MCF 10A (cell line): ENCODE results near the gene NR3C1. TPM values are rescaled to one million over a fixed set of nuclear protein-coding genes. Genes with fewer than 3 reads are reported as not detected.

Experiments used
- BruUV-seq: library from RNA; stranded (reverse); fragments of 400-500 nt; replicated peaks from 2 replicates; lab custom pipeline; 2021; lab: Mats Ljungman, UMichigan
- CTCF ChIA-PET: fragments of 300-600 bp; sonication (Branson Sonifier 250); formaldehyde crosslinking; extraction: SDS; loops from one replicate; lab custom pipeline; 2021; ENCODE audit warnings: antibody characterized with exemption, inconsistent platforms; lab: Yijun Ruan, JAX
- POLR2A ChIA-PET: fragments of 300-600, 350-650 bp; sonication (Branson Sonifier 250); formaldehyde crosslinking; extraction: SDS; loops from one replicate; lab custom pipeline; 2020; ENCODE audit warnings: antibody characterized with exemption, inconsistent platforms; lab: Yijun Ruan, JAX
- DNase-seq: peaks from one replicate; pipeline ENCODE4 v3.0.0-alpha.2; 2018; ENCODE audit not compliant: unreplicated experiment
- H3K27ac Mint-ChIP-seq: one replicate; pipeline ENCODE4 v1.8.0; 2022; ENCODE audit warnings: mild to moderate bottlenecking, low read depth, mixed read lengths; ENCODE audit not compliant: unreplicated experiment
- H3K27me3 Mint-ChIP-seq: one replicate; pipeline ENCODE4 v1.8.0; 2022; ENCODE audit warnings: mixed read lengths; ENCODE audit not compliant: insufficient read depth, unreplicated experiment
- H3K36me3 Mint-ChIP-seq: one replicate; pipeline ENCODE4 v1.8.0; 2022; ENCODE audit warnings: mild to moderate bottlenecking, moderate library complexity, mixed read lengths; ENCODE audit not compliant: insufficient read depth, unreplicated experiment
- H3K4me1 Mint-ChIP-seq: one replicate; pipeline ENCODE4 v1.8.0; 2022; ENCODE audit warnings: mixed read lengths; ENCODE audit not compliant: insufficient read depth, unreplicated experiment
- H3K4me3 Mint-ChIP-seq: one replicate; pipeline ENCODE4 v1.8.0; 2022; ENCODE audit warnings: mild to moderate bottlenecking, moderate library complexity, mixed read lengths; ENCODE audit not compliant: unreplicated experiment
- H3K9me3 Mint-ChIP-seq: one replicate; pipeline ENCODE4 v1.8.0; 2022; ENCODE audit warnings: mixed read lengths; ENCODE audit not compliant: unreplicated experiment
- CTCF ChIP-seq: fragments of 200-600 bp; IDR thresholded peaks from one replicate; pipeline ENCODE4 v1.8.0; 2022; ENCODE audit warnings: antibody characterized with exemption, mild to moderate bottlenecking; ENCODE audit not compliant: unreplicated experiment
- intact Hi-C: fragments of 100-400 bp; cut with micrococcal nuclease; formaldehyde crosslinking; loops from 2 replicates; pipeline ENCODE4 v1.14.1; 2022
- total RNA-seq: library from RNA; stranded (reverse); gene quantifications from 2 replicates; pipeline ENCODE4 v1.2.3, GENCODE V29; 2022

The NR3C1 gene
- total RNA-seq, 1 experiment from 2014 or later, result 92.9 TPM

GRCh38 chr5:143238620-143239019, 164.9 kb downstream of the NR3C1 start:
- Mint-ChIP-seq H3K36me3 (peaks cover 4% of the 10 kb centered on the region), H3K4me3 (no peak overlapping the region), H3K9me3 (no peaks in the 10 kb centered on the region), H3K27me3 (no peaks in the 10 kb centered on the region), H3K27ac (no peak overlapping the region), H3K4me1 (peaks cover 34% of the 10 kb centered on the region)
- ChIA-PET POLR2A (interaction anchor here (1.2 to 2.4 kb wide), 2 partner anchors 7 to 10 kb away, joined by 5 to 6 read pairs; no protein-coding TSS in a partner anchor), CTCF (interaction anchor here (0.8 to 1.7 kb wide), 3 partner anchors 11 to 13 kb away, joined by 3 to 7 read pairs (median 5); no protein-coding TSS in a partner anchor)
- no TSS peak for BruUV-seq
- intact Hi-C loops, result no loop called here
- TF ChIP-seq CTCF, result no peak
- no peak for DNase-seq

- ChIA-PET POLR2A (no interaction called here), CTCF (interaction anchor here (0.8 kb wide), 1 partner anchor 10 kb away, joined by 5 read pairs; no protein-coding TSS in a partner anchor)
- Mint-ChIP-seq H3K4me1 (peaks cover 24% of the 10 kb centered on the region), H3K27ac (no peak overlapping the region), H3K36me3 (peaks cover 4% of the 10 kb centered on the region), H3K27me3 (no peaks in the 10 kb centered on the region), H3K4me3 (no peak overlapping the region), H3K9me3 (no peaks in the 10 kb centered on the region)
- no peak for TF ChIP-seq CTCF
- intact Hi-C loops, result no loop called here
- DNase-seq, result no peak
- no TSS peak for BruUV-seq
Observed at GRCh38 chr5:143237664-143238063, 165.8 kb downstream of the NR3C1 start.

GRCh38 chr5:143236682-143237081, 166.8 kb downstream of the NR3C1 start:
- H3K4me3 Mint-ChIP-seq, result no peak overlapping the region
- ChIA-PET POLR2A (no interaction called here), CTCF (interaction anchor here (0.6 to 0.7 kb wide), 2 partner anchors 231 to 366 kb away, joined by 3 read pairs; no protein-coding TSS in a partner anchor)
- DNase-seq, result no peak
- TF ChIP-seq CTCF, result no peak
- no peak overlapping the region for H3K27ac Mint-ChIP-seq
- intact Hi-C loops, result no loop called here
- no peaks in the 10 kb centered on the region for H3K9me3 Mint-ChIP-seq
- H3K4me1 Mint-ChIP-seq, result peaks cover 15% of the 10 kb centered on the region
- BruUV-seq, result no TSS peak
- no peaks in the 10 kb centered on the region for H3K27me3 Mint-ChIP-seq
- H3K36me3 Mint-ChIP-seq, result peaks cover 4% of the 10 kb centered on the region

GRCh38 chr5:143235423-143235822, 168.1 kb downstream of the NR3C1 start:
- peak; percentile 61 for DNase-seq
- CTCF ChIA-PET, result interaction anchor here (0.9 to 1.3 kb wide), 2 partner anchors 10 to 124 kb away, joined by 4 to 6 read pairs; no protein-coding TSS in a partner anchor
- Mint-ChIP-seq H3K27ac (no peak overlapping the region), H3K4me3 (no peak overlapping the region), H3K36me3 (peaks cover 4% of the 10 kb centered on the region), H3K27me3 (no peaks in the 10 kb centered on the region), H3K4me1 (peaks cover 14% of the 10 kb centered on the region), H3K9me3 (no peaks in the 10 kb centered on the region)
- POLR2A ChIA-PET, result interaction anchor here (0.7 to 2.5 kb wide), 6 partner anchors 9 to 514 kb away, joined by 3 to 13 read pairs (median 6); no protein-coding TSS in a partner anchor
- intact Hi-C loops, result no loop called here
- no peak for TF ChIP-seq CTCF
- no TSS peak for BruUV-seq
